Measurements from ENCODE around the gene AGFG2. TPM values are rescaled to one million over a fixed set of nuclear protein-coding genes. Genes with fewer than 3 reads are reported as not detected.

The AGFG2 gene
- total and polyA plus RNA-seq, 10 of the 15 experiments (the other 5 are each of a cell fraction or from before 2014, with no cell fraction given) = 0.90 to 71.5 (median 25.4) TPM

DNA sequence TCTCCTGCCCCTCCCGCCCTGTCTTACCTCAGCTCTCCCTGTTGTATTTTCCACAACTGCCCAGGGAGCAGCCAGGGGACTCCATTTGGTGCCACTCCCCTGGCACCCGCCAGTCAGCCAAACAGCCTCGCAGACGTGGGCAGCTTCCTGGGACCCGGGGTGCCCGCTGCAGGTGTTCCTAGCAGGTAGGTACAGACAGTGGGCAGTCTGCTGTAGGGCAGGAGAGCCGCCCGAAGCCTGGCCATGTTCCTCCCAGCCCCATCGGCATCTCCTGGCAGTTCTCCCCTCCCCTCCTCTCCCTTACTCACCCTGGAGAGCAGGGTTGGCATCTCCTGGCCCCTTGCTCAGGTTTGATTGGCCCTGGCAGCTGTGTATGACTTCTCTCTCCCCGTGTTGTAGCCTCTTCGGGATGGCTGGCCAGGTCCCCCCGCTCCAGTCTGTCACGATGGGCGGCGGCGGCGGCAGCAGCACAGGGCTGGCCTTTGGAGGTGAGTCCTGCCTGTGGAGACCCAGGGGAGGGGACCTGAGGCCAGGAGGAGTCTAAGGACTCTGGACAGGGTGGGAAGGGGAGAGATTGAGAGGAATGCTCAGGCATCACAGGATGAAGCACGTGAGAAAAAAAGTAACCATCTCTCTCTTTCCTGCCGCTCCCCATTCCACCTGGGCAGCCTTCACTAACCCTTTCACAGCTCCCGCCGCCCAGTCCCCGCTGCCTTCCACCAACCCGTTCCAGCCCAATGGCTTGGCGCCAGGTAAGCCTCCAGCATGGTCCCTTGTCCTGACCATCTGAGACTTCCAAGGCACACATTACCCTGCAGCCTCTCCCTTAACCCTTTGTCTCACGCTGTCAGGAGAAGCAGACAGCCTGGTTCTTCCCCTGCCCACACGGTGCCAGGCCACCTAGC, 23.4 kb downstream of the AGFG2 start (continued):
- TF ChIP-seq RCOR1 (conservative IDR thresholded peaks at IDR 0.05; ENCODE audit: low read depth, low read length) = no peak
- TF ChIP-seq, protein P1, sequence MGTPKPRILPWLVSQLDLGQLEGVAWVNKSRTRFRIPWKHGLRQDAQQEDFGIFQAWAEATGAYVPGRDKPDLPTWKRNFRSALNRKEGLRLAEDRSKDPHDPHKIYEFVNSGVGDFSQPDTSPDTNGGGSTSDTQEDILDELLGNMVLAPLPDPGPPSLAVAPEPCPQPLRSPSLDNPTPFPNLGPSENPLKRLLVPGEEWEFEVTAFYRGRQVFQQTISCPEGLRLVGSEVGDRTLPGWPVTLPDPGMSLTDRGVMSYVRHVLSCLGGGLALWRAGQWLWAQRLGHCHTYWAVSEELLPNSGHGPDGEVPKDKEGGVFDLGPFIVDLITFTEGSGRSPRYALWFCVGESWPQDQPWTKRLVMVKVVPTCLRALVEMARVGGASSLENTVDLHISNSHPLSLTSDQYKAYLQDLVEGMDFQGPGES (IDR thresholded peaks at IDR 0.05) = no peak
- no peak for TF ChIP-seq ZNF217 (IDR thresholded peaks at IDR 0.05)
- TF ChIP-seq MTA2 (IDR thresholded peaks at IDR 0.05; ENCODE audit: low read depth) = no peak
- TF ChIP-seq RB1 (IDR thresholded peaks at IDR 0.05; ENCODE audit: borderline replicate concordance) = no peak
- no peak for TF ChIP-seq TCF3 (IDR thresholded peaks at IDR 0.05; ENCODE audit: borderline replicate concordance, insufficient read depth, low read depth, low read length)
- no peak for TF ChIP-seq STAT3 (IDR thresholded peaks at IDR 0.05; ENCODE audit: low read depth, low read length)
- TF ChIP-seq, protein P2, sequence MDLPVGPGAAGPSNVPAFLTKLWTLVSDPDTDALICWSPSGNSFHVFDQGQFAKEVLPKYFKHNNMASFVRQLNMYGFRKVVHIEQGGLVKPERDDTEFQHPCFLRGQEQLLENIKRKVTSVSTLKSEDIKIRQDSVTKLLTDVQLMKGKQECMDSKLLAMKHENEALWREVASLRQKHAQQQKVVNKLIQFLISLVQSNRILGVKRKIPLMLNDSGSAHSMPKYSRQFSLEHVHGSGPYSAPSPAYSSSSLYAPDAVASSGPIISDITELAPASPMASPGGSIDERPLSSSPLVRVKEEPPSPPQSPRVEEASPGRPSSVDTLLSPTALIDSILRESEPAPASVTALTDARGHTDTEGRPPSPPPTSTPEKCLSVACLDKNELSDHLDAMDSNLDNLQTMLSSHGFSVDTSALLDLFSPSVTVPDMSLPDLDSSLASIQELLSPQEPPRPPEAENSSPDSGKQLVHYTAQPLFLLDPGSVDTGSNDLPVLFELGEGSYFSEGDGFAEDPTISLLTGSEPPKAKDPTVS (IDR thresholded peaks at IDR 0.05; ENCODE audit: low read depth, low read length) = no peak
- no peak for TF ChIP-seq ZSCAN29 (IDR thresholded peaks at IDR 0.05)
- TF ChIP-seq, protein P3, sequence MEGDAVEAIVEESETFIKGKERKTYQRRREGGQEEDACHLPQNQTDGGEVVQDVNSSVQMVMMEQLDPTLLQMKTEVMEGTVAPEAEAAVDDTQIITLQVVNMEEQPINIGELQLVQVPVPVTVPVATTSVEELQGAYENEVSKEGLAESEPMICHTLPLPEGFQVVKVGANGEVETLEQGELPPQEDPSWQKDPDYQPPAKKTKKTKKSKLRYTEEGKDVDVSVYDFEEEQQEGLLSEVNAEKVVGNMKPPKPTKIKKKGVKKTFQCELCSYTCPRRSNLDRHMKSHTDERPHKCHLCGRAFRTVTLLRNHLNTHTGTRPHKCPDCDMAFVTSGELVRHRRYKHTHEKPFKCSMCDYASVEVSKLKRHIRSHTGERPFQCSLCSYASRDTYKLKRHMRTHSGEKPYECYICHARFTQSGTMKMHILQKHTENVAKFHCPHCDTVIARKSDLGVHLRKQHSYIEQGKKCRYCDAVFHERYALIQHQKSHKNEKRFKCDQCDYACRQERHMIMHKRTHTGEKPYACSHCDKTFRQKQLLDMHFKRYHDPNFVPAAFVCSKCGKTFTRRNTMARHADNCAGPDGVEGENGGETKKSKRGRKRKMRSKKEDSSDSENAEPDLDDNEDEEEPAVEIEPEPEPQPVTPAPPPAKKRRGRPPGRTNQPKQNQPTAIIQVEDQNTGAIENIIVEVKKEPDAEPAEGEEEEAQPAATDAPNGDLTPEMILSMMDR (IDR thresholded peaks at IDR 0.05 in 2 of 3, conservative IDR thresholded peaks at IDR 0.05 in 1 of 3; ENCODE audit: control insufficient read depth in 2 of 3, extremely low read depth in 1 of 3, insufficient read depth in 1 of 3, low read depth in 3 of 3, low read length in 3 of 3) = no peak

All from GM12878 (cell line).